ACHN (cell line): ENCODE results near the gene ERI3.

Experiments
- DNase-seq: peaks from one replicate; pipeline ENCODE4 v3.0.0-alpha.2; 2015
- in situ Hi-C: cut with HindIII; loops from 2 replicates; pipeline ENCODE4 v1.10.0; 2017; ENCODE audit warnings: low sequenced_read_pairs, low pct_ligation_motif_present, low pct_unique_long_range_greater_than_20kb

The ERI3 gene

DNA sequence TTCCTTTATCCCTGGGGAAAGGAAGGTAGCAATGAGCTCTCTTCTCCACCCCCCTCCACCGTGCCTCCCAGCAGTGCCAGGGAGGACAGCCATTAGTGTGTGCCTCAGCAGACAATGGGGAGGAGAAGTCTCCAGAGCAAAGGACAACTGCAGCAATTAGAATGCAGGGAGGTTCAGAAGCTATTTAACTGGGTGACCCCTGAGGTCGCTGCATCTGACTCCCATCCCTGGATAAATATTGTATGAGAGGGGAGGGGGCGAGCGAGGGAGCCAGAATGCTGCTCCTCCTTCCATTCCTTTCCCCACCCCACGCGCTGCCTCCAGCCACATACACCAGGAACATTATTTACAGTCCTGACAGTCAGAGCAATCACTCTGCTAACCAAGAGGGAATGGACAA lies 59.0 kb downstream of the ERI3 start:
- in situ Hi-C loops = no loop called here
- no peak for DNase-seq

DNA sequence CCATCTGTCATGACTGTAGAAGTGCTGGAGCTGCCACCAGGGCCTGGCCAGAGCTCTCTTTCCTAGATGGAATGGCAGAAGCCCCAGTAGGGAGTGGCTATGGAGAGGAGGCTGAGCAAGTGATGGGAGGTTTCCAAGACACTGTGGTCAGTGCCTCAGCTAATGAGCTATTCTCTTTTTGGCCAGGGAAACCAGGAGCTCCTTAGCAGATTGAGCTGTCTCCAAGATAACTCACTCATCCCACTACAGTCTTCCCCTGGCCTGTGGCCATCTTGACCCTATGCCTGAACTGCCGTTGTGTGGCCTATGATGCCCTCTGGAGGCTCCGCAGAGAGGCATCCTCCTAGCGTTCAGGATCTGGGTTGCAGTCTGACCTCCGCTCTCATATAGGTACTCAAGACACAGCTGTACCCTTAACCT lies 60.5 kb downstream of the ERI3 start:
- in situ Hi-C loops = no loop called here

DNA sequence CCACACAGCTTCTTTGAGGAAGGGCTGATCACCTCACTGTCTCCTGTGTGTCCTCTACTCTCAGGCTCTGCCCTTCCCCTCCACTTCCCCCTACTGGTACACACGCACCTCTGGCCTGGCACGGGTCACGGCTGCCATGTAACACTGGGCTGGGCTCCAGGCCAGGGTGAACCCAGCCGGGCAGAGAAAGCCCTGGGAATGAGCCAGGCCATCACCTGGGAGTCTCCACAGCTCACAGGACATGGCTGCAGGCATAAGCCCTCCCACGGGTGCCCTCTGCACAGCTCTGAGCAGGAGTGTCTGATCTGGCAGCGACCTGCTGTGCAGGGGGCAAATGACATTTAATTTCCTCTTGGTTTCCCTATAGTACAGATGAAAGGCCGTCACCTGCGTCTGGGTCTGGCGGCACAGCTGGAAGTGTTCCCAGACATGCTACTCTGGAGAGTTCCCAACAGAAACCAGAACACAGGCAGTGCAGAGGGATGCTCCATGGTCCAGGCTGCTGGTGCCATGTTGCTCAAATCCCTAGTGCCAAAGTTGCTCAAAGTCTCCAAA lies 61.2 kb downstream of the ERI3 start:
- in situ Hi-C loops = no loop called here
- no peak for DNase-seq

More for the DNA sequence above, 60.5 kb downstream of the ERI3 start:
- peak; percentile 6 for DNase-seq

- DNase-seq = no peak
- in situ Hi-C loops = no loop called here
These were observed 62.4 kb downstream of the ERI3 start for GRCh38 chr1:44292651-44293050.

GRCh38 chr1:44290250-44291094 lies 64.6 kb downstream of the ERI3 start:
- no peak for DNase-seq
- in situ Hi-C loops = no loop called here

DNA sequence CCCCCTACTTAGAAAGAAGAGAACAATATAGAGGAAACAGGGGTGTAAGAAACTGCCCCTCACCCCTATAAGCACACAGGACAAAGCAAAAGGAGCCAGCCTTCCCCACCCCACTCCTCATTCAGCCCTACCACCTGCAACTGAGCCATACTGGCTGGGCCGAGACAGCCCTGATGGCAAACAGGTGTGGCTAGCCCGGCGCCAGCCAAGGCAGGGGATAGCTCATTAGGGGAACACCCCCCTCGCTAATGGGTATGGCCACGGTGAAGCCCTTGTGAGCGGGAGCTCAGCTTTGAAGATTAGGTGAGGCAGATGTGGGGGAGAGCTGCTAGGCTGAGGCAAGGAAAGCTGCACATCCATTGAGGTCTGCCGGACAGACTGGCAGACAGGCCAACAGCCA lies 65.5 kb downstream of the ERI3 start:
- DNase-seq = no peak
- in situ Hi-C loops = no loop called here

GRCh38 chr1:44288883-44289282 lies 66.2 kb downstream of the ERI3 start:
- no peak for DNase-seq
- in situ Hi-C loops = no loop called here

- in situ Hi-C loops = no loop called here
- no peak for DNase-seq
These were observed 70.9 kb downstream of the ERI3 start for GRCh38 chr1:44284184-44284583.

DNA sequence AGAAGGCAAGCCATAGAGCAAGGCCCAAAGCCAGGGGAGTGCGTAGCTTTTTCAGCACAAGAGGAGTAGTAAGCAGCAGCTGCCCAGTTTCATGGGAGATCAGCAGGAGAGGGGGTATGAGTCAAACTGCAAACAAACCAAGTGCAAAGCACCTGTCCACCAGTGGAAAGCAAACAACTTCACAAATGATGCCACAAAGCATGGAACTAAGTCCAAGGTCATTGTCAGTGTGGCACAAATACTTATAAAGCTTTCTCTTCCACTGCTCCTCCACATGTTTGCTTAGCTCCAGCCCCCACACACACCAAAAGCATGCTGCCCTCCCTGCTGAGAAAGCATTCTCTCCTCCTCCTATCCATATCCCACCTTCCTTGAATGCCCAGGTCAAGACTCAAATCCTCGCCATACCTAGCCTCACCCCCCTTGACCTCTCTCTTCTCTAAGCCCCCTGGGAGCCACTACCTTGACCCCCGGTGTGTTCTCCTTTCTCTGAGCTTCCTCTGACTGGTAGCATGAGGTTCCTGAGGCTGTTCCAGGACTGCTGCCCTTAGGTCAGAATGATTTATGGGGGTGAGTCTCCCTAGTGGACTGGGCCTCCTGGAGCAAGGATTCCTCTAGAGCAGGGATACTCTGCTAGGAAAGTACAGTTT lies 71.4 kb downstream of the ERI3 start:
- in situ Hi-C loops = no loop called here
- no peak for DNase-seq

DNA sequence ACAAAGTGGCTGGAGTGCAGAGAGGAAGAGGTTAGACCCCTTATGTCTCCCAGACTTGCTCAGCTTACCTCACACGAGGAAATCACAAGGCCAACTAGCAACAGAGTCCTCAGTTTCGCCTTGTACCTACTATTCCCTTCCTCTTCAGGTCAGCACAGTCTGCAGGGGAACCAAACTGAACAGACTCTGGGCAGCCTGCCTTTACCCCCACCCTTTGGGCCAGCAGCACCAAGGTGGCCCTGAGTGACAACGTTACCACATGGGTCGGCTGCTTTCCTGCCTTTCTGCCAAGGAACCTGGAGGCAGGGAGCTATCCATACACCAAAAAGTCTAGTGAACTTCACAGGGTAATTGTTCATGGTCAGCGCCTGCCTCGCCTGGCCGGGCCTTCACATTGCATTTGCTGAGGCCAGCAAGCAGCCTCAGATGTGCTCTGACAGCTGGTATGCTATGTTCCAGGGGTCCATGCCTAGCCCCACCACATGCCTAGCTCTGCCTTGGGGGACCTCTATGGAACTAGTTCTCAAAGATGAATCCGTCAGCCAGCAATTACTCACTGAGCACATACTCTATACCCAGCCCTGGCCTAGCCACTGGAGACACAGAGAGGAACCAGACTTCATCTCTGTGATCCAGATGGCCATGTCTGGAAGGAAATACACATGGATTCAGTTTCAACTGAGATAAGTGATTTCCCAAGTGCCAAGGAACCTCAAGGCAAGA lies 72.2 kb downstream of the ERI3 start:
- DNase-seq = no peak
- in situ Hi-C loops = no loop called here

- DNase-seq = no peak
- in situ Hi-C loops = no loop called here
These were observed 72.9 kb downstream of the ERI3 start for GRCh38 chr1:44281962-44282703.

- in situ Hi-C loops = no loop called here
These were observed 78.2 kb downstream of the ERI3 start for GRCh38 chr1:44276901-44277300.

GRCh38 chr1:44275991-44276405 lies 79.1 kb downstream of the ERI3 start:
- in situ Hi-C loops = no loop called here
- no peak for DNase-seq

More at GRCh38 chr1:44276901-44277300, 78.2 kb downstream of the ERI3 start:
- no peak for DNase-seq

- DNase-seq = no peak
- in situ Hi-C loops = no loop called here
These were observed 79.6 kb downstream of the ERI3 start for GRCh38 chr1:44275296-44275962.

DNA sequence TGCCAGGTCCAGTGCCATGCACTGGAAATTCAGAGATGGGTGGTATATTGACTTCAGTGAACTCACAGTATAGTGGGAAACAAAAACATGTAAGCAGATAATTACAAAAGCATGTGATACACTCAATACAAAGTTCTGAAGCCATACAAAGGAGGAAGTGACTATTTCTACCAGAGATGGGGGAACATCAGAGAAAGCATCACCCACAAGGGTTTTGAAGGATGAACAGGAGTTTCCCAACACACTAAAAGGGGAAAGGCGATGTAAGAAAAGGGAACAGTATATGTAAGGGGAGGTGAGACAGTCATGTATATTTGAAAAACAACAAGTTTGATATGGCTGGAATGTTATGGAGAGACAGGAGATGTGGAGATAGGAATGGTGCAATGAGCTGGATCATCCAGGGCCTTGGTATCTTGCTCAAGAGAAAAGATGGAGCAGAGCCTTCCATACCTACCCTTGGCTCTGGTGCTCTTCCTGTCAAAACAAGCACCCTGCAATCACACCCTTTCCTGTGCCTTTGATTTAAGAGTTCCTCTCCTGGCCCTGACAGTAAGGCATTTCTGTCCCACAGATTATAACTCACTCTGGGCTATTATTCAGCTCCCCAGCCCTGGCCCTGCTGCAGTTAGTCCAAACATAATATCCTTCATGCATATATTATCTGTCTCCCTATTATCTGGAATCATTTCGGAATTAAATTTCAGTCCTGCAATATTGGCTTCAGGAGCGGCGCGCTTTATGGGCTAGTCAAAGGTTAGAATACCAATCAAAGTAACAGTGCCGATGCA lies 81.3 kb downstream of the ERI3 start:
- in situ Hi-C loops = no loop called here
- DNase-seq = no peak

DNA sequence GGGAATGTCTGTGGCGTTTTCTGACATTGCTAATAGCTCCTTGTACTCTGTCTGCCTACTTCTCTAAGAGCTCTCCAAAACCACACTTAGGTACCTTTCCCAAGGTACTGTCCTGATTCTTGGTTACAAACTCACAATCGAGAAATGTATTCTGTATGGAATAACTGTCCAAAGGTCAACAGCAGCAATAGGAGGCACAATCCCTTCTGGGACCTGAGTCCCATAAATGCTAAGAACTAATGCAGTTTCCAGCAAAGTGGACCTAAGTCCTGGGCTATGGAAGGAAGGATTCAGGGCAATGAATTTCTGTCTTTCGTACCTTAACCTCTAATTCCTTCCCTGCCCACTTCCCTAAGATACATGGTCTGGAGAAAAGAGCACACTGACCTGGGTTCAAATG lies 82.1 kb downstream of the ERI3 start:
- in situ Hi-C loops = no loop called here

DNA sequence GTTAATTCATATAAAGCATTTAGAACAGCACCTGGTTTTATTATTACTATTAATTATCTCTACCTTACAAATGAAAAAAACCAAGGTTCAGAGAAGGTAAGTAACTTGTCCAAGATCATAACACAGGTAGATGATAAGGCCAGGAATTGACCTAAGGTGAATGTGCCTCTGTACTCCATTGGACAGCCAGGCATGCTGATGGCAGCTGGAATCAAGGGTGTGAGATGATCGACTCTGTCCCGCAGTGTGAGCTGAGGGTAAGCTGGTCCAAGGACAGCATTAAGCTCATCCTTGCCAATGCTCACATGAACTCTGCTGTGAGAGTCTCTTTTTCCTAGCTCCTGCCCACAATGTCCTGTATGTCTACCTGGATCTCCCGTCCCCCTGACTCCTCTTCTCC lies 83.4 kb downstream of the ERI3 start:
- in situ Hi-C loops = no loop called here
- DNase-seq = no peak

More for the DNA sequence above, 82.1 kb downstream of the ERI3 start:
- no peak for DNase-seq
